ENCODE results near the gene HABP4.

The HABP4 gene

DNA sequence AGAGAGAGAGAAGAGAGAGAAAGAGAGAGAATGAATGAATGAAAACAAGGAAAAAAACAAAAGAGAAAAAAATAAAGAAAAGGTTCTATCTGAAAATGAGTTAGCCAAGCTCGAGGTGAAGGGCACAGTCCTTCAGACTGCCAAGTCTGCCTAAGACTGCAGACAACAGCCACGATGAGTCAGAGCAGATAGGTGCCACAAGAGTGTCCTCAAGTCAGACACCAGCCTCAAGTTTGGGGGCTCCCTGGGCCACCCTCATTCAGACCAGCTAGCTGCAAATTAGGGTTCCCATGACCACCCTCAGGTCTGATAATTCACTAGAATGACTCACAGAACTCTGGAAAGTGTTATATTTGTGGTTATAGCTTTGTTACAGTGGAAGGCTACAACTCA is 13.9 kb upstream of the HABP4 start:
- DNase-seq (ENCODE audit: low read depth, low spot score), result no peak

DNA sequence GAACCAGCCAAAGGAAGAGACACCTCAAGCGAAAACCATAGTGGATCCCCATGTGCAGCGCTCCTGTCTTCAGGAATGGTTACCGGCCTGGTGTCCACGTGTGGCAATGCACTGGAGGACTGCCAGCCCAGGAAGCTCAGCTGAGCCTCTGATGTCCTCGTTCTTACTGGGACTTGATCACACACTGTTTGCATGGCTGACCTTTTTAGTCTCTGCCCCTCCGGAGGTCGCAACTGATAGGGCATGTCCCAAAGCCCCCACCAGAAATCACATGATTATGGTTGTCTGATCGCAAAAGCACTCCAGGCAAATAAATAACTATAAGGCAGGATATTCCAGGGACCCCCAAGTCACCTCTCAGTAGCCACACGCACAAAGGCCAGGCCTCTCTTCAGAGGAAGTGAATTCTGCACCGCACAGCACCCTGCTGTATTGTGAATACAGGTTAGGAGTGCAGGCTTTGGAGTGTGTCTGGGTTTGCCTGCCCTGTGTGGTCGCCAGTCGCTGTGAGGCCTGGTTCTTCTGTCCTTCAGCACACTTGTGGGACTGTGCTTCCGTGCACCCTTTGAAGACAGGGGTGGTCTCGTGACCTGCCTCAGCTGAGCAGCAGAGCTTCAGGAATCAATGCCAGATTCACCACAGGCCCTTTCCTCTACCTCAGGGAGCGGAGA is 13.4 kb upstream of the HABP4 start:
- no peak for DNase-seq (ENCODE audit: low read depth, low spot score)

DNA sequence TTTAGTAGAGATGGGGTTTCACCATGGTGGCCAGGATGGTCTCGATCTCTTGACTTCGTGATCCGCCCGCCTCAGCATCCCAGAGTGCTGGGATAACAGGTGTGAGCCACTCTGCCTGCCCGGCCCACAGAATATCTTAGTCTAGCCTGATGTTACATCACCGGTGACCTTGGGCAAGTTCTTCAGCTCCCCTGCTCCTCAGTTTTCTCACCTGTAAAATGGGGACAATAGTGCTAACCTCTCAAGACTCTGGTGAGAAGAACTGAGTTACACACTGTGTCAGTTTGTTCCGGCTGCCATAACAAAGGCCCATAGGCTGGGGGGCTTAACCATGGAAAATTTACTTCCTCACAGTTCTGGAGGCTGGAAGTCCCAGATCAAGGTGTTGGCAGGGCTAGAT is 12.5 kb upstream of the HABP4 start:
- DNase-seq (ENCODE audit: low read depth, low spot score), result no peak

DNA sequence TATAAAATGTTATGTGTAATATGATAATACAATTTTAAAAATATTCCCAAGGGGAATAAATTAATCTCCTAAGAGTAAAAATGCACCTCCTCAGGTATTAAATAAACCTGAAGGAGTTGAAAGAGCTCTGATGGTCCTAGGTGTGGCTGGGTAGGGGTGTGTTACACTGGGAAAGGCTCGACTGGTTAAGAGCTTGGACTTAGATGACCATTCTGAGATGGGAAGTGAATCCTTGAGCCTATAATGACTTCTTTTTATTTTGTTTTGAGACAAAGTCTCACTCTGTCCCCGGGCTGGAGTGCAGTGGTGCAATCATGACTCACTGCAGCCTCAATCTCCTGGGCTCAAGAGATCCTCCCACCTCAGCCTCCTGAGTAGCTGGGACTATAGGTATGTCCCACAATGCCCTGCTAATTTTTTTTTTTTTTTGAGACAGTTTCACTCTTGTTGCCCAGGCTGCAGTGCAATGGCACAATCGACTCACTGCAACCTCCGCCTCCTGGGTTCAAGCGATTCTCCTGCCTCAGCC is 9.2 kb upstream of the HABP4 start:
- DNase-seq (ENCODE audit: low read depth, low spot score), result no peak

DNA sequence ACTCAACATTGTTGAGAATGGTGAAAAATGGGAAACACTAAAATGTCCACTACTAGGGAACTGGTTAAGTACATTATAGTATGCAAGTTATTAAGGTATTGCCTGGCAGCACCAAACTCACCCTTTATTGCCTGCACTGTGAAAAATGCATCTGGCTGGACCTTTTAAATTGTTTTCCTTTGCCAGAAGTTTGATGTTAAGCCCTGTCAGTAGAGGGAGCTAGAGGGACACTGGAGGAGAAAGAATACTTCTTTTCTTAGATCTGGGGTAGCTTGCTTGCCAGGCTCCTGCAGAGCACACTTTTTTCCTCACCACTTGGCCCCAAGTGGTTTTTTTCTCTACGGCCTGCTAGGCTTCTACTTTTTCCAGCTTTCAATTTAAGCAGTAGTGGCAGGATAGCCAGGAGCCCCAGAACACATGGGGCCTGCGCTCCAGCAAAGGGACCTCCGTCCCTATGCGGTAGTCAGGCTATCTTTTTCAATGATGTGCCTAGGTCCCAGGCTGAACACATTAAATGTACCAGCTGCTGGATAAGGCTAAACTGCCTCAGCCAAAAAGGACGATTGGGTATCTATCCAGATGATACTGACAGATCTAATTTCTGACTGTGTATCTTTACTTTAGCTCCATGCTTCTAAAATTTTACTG is 8.0 kb upstream of the HABP4 start:
- no peak for DNase-seq (ENCODE audit: low read depth, low spot score)

DNA sequence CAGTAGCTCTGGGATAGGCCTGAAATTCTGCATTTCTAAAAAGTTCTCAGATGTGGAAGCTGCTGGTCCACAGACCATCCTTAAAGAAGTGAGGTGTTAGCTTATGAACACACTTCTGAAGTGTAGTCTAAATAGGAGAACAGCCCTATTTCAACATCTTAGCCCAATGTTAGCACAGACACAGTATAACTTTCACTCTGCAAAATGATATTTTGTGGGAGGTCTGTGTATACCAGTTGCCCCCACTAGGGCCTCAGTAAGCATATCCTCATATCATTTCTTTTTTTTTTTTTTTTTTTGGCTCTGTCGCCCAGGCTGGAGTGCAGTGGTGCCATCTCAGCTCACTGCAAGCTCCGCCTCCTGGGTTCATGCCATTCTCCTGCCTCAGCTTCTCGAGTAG is 7.5 kb upstream of the HABP4 start:
- no peak for DNase-seq (ENCODE audit: low read depth, low spot score)

DNA sequence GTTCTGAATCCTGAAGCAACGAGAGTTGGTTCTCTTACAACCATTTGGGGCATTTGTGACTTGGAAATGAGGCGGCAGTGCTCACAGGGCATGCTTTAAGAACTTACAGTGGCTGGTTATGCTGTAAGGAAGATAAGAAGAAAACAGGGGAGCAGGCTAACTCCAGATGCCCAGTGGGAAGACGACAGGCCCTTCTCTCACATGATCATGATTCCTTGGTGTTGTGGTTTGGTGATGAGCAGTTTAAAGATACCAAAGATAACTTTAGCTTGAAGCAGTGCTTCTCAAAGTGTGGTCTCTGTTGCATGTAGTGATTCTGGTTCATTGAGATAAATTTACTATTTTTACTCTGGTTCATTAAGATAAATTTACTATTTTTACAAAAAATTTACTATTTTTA is 2.6 kb upstream of the HABP4 start:
- DNase-seq (ENCODE audit: low read depth, low spot score), result no peak

DNA sequence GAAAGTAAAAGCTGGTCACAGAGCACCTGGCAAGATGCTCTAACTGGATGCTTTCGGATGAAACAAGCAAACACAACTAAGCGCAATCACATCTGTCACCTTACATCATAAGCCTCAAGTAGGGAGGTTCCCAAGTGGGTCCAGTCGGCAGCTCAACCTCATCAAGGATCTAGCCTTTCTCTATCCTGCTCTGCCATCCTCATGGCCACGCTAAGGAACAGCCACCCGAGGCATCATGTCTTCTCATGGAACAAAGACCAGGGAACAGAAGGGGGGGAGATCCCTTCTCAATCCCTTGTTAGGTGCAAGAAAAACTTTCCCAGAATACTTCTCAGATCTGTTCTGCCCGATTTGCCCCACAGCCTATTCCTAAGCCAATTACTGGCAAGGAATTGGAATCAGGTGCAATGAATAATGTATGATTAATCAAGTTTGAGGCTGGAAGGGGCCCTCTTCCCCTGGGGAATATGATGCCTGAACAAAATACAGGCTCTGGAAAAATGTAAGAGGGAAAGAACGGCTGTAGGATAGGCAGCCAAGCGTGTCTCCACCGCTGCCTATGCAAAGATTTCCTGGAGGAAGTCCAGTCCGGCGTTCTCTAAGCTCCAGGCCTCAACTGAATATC is 1.3 kb upstream of the HABP4 start:
- no peak for DNase-seq (ENCODE audit: low read depth, low spot score)

DNA sequence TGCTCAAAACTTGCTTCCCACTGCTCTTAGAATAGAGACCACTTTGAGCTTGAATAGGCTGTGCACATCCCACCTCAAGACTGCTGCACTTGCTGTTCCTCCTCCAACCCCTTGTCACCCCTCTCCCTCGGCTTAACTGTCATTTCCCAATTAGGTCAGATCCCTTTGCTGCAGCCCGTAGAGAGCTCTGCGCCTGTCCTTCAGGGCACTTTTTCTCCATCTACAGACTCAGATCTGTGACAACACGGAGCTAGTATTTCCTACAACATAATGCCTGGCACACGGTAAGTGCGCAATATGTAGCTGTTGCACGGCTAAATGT is 485 bp upstream of the HABP4 start:
- DNase-seq (ENCODE audit: low read depth, low spot score), result no peak

DNA sequence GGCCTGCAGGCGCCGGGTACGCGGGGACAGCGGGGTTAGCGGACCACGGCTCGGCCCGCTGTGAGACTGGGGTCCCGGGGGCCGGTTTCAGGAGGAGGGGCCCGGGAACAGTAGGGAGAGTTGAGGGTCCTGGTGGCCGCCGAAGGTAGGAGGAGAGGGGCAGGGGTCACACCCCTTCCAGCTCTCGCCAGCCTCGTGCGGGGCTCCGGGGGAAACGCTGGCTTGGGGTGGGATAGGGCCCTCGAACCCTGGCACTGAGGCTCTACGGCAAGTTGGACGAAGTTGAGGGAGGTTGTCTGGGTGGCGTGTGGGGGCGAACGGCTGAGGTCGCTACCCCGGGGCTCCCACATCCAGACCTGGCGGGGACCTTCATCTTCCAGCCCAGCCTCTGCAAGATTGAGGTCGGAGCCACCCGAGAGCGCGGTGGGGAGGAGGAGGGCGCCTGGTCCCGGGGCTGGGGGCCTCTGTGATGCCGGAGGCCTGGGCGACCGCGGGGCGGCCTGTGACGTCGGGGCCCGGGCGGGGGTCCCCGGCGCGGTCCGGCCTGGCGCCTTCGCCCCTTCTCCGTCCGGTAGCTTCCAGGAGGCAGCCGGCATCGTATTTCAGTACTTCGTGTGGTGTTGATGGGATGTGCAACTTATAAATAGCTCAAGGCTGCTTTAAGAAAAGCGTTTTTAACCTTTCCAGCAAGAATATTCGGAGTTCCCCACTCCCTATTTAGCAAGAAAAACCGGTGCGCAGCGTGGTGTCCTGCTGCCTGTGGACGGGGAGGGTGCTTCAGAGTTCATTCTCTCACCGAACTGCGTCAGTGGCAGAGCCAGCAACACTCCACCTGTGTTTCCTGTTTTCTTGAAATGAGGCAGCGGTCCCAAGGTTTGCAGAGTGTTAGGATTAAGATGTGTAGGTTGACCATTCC is 902 bp downstream of the HABP4 start:
- peak; percentile 6 for DNase-seq (ENCODE audit: low read depth, low spot score)

DNA sequence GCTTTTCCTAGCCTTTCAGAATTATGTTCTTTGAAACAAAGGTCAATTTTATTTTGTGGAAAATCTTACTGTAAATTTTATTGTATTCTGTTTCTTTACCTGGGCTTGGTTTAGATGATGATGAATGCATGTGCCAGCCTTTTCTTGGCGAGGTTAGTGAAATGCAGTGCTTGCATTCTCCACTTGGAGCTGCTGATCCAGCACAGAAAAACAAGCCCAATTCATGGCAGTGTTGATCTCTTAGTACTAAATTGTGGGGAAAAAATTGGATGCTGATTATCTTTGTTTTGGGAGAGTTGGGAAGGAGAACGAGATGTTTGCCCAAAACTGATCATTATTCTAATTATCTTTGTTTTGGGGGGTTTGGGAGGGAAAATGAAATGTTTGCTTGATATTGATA is 3.7 kb downstream of the HABP4 start:
- no peak for DNase-seq (ENCODE audit: low read depth, low spot score)

DNA sequence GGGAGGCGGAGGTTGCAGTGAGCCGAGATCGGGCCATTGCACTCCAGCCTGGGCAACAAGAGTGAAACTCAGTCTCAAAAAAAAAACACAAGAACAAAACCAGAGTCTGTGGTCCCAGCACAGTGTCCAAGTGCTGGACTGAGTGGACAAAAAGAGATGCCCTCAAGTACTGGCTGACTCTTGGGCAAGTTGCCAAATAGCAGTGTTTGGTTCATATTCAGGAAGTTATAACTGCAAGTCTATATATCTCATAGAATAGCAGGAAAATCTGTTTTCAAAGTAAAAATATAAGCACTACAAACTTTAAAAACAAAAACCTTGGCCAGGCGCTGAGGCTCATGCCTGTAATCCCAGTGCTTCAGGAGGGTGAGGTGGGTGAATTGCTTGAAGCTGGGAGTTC is 7.3 kb downstream of the HABP4 start:
- no peak for DNase-seq (ENCODE audit: low read depth, low spot score)

DNA sequence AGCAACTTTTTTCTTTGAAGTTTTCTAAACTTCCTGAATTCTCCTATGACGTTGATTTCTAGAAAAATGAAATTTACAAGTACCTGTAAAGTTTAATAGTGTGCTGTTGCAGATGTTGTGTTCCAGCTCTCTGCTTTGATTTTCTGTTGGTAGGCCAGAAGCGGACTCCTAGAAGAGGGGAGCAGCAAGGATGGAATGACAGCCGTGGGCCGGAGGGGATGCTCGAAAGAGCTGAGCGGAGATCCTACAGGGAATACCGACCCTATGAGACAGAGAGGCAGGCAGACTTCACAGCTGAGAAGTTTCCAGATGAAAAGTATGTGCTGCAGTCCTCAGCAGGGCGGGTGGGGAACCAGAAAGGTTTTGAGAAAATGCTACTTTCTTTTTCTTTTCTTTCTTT is 8.3 kb downstream of the HABP4 start:
- no peak for DNase-seq (ENCODE audit: low read depth, low spot score)

DNA sequence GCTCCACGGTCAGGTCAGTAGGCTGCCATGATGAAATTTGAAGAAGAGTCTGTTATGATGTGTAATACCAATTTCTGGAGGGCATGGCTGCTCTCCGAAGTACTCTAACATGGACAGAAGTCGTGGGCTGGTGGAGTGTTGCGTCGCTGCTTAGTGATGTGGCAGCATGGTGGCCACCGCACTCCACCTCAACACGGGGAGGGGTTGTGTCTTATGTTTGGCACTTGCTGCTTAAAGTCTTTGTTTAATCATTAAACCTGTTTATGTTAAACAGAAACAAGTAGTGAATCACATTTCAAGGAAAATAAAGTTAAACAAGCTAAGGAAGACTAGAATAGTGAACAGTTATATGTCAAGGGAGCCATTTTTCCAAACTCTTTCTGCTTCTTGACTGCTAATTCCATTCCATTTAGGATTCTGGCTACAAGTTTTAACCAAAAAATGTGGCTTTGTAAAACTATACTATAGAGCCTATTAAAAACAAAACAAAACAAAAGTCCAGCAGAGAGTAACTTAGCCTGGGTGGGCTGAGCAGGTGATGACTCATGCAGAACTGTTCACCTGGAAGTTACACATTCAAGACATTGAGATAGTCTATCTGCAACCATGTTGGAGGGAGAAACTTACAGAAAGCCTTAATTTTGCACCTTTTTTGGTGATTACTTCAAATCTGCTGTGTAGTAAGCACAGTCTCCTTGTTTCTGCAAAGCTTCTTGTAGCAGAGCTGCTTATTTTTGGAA is 9.5 kb downstream of the HABP4 start:
- no peak for DNase-seq (ENCODE audit: low read depth, low spot score)

DNA sequence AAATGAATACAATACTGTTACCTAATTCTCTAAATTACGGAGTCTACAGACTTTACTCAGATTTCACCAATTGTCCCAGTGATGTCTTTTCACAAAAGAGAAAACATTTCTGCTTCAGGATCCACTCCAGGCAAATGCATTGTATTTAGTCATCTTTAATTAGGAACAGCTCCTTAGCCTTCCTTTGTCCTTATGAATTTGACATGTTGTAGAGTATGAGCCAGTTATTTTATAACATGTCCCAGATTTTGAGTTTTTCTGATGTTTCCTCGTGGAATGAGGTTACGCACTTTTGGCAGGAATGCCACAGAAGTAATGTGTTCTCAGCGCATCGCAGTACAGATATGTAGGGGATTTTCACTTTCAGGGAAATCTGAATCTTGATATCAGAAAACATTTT is 10.5 kb downstream of the HABP4 start:
- DNase-seq (ENCODE audit: low read depth, low spot score), result no peak

DNA sequence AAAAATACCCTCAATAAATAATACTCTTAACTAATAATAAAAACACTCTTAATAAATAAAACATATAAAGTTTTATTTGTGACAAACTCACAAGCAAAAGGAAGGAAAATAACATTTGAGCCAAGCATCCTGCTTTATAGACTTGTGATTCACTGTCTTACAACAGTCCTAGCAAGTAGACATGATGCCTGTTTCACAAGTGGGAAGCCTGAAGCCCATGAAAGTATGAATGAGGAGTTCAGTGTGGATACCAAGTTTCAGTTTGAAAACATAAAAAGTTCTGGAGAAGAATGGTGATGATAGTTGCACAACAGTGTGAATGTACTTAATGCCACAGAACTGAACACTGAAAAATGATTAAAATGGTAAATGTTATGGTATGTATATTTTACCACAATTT is 10.9 kb downstream of the HABP4 start:
- DNase-seq (ENCODE audit: low read depth, low spot score), result no peak

DNA sequence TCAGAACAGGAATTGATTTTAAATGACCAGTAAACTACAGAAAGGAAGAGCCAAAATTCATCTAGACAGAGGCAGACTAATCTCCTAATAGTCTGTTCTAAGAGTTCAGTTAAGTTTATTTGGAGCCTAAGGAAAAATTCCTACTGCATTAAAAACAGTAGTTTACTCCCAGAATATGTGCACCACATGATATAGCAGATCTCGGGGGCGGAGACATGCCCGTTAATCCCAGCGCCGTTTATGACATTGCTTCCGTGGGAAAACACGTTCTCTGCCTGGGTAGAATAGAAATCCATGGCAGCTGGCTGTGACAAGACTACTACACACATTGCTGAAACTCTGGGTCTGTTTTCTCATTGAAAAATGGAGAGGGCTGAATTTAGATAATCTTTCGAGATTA is 11.4 kb downstream of the HABP4 start:
- DNase-seq (ENCODE audit: low read depth, low spot score), result no peak

DNA sequence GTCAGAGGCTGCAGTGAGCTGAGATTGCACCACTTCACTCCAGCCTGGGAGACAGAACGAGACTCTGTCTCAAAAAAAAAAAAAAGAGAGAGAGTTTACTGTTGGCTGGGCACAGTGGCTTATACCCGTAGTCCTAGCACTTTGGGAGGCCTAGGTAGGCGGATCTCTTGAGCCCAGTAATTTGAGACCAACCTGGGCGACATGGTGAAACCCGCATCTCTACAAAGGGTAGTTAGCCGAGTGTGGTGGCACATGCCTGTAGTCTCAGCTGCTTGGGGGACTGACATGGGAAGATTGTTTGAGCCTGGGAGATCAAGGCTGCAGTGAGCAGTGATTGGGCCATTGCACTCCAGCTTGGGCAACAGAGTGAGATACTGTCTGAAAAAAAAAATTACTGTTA is 12.6 kb downstream of the HABP4 start:
- no peak for DNase-seq (ENCODE audit: low read depth, low spot score)

DNA sequence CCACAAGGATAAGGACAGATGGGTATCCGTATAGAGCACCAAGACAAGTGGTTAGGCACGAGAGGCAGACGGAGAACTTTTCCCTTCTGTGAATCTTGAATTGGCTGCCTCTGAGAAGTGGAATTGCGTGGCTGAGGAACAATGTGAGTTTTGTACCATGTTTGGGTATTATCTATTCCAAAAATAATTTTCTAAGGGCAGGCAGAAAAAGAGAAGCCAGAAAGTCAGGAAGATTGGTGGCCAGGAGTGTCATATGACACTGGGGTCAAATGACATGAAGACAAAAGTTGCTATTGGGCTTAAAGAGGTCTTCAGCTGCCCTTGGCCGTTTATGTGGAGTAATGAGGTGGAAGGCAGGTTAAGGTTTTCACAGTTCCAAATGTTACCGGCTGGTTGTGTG is 14.5 kb downstream of the HABP4 start:
- no peak for DNase-seq (ENCODE audit: low read depth, low spot score)

DNA sequence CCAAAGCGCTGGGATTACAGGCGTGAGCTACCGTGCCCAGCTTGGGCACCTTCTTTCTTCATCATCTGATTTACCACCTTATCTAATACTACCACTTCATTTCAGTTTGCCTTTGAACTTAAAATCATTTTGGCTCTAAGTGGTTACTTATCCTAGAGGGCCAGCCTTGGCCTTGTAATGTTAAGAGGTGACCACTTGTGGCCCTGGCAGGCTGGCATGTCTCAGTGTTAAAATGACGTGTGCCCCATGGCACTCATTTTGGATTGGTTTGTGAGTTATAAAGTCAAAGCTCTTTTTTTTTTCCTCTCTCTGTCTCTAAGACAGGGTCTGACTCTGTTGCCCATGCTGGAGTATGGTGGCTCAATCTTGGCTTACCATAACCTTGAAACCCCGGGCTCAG is 17.8 kb downstream of the HABP4 start:
- DNase-seq (ENCODE audit: low read depth, low spot score), result no peak

DNA sequence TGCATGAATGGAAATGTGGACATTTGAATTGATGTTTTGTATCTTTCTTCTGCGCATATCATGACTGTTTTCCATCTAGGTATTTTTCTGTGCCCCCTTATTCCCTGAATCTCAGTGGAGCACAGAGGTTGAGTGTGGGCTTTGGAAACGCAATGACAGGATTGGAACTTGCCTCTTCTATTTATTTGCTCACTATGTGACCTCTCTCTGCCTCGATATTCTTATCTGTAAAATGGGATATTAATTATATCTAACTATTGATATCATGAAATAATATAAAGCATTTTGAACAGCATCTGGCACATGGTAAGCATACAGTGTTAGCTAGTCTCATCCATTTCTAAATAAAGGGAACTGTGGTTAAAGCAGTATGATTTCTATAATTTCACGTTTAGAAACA is 26.0 kb downstream of the HABP4 start:
- DNase-seq (ENCODE audit: low read depth, low spot score), result no peak

DNA sequence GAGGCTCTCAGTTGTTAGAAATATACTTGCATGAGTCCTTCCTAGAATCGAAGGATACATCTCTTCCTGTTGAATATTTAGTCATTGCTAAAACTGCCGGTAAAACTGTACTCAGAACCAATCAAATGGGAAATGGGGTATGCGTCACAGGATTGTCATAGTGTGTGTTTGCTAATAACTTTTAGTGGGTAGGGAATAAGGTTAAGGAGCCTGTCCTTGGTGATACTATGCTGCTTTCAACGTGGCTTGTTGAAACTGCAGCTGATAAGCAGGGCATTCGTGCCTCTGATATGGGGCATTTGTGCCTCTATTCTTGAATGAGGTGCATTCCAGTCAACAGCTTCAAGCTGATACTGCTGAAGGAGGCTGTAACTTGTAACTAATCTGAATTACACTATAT is 26.6 kb downstream of the HABP4 start:
- DNase-seq (ENCODE audit: low read depth, low spot score), result no peak
